H1 (cell line): ENCODE data around the gene RAB30. TPM values are rescaled to one million over a fixed set of nuclear protein-coding genes. Genes with fewer than 3 reads are reported as not detected.

Source experiments
- CTCF ChIA-PET: fragments of 300-600 bp; sonication (Branson Sonifier 250); formaldehyde crosslinking; loops from one replicate; lab custom pipeline; 2021; ENCODE audit not compliant: partially characterized antibody; lab: Charles Lee
- POLR2A ChIA-PET: fragments of 300-600 bp; sonication (Branson Sonifier 250); formaldehyde crosslinking; loops from one replicate; lab custom pipeline; 2021; ENCODE audit warnings: inconsistent platforms; ENCODE audit not compliant: partially characterized antibody; lab: Charles Lee
- DNase-seq, 2 experiments: peaks; one replicate each; pipeline versions ENCODE4 v3.0.0 to v3.0.0-alpha.2; 2010 to 2022; ENCODE audit warnings: low spot score in 2 of 2, low read depth in 1 of 2, mixed read lengths in 1 of 2
- FAIRE-seq: peaks from 2 replicates; lab custom pipeline; 2011; peaks lifted over from hg19 to GRCh38; lab: Jason Lieb, UNC
- H2AFZ ChIP-seq: 2 replicates; pipeline ENCODE4 v1.8.1; 2012; ENCODE audit warnings: low read length, inconsistent platforms
- H2AK5ac ChIP-seq: 2 replicates; pipeline ENCODE4 v1.6.1; 2013; ENCODE audit warnings: low read depth, low read length
- H2BK120ac ChIP-seq: replicated peaks from 2 replicates; pipeline ENCODE3; 2013; ENCODE audit warnings: low read depth, low read length, inconsistent platforms
- H2BK12ac ChIP-seq: 2 replicates; pipeline ENCODE4 v1.6.1; 2013; ENCODE audit warnings: low read depth, low read length
- H2BK15ac ChIP-seq: 2 replicates; pipeline ENCODE4 v1.6.1; 2013; ENCODE audit warnings: low read length
- H2BK20ac ChIP-seq: 2 replicates; pipeline ENCODE4 v1.6.1; 2013; ENCODE audit warnings: low read length
- H2BK5ac ChIP-seq: 2 replicates; pipeline ENCODE4 v1.6.1; 2013; ENCODE audit warnings: low read depth, low read length
- H3K14ac ChIP-seq: 2 replicates; pipeline ENCODE4 v1.6.1; 2013; ENCODE audit warnings: inconsistent platforms; ENCODE audit not compliant: insufficient read length
- H3K18ac ChIP-seq: 2 replicates; pipeline ENCODE4 v1.6.1; 2013; ENCODE audit warnings: low read length; ENCODE audit errors: extremely low read depth
- H3K23ac ChIP-seq: 2 replicates; pipeline ENCODE4 v1.6.1; 2013; ENCODE audit warnings: inconsistent platforms; ENCODE audit not compliant: insufficient read length
- H3K23me2 ChIP-seq: 2 replicates; pipeline ENCODE4 v1.6.1; 2013; ENCODE audit warnings: low read depth, low read length
- H3K27ac ChIP-seq: 2 replicates; pipeline ENCODE4 v1.6.1; 2011; ENCODE audit warnings: low read depth, low read length, inconsistent platforms
- H3K27me3 ChIP-seq, 4 experiments: replicated peaks in 1 of 4; 1 replicate in 1 of 4; 2 replicates in 3 of 4; pipeline versions ENCODE4 v1.6.1 to v1.8.1; 2011 to 2013; ENCODE audit warnings: low read length in 3 of 4, mild to moderate bottlenecking in 3 of 4, inconsistent platforms in 2 of 4, mixed read lengths in 2 of 4, moderate library complexity in 1 of 4; ENCODE audit not compliant: control insufficient read depth in 3 of 4, insufficient read depth in 3 of 4; ENCODE audit errors: extremely low read depth in 1 of 4
- H3K36me3 ChIP-seq, 4 experiments: 2 replicates each; pipeline versions ENCODE4 v1.6.1 to v1.8.1; 2011 to 2013; ENCODE audit warnings: mild to moderate bottlenecking in 4 of 4, low read length in 3 of 4, moderate library complexity in 2 of 4, control low read depth in 1 of 4, inconsistent platforms in 1 of 4; ENCODE audit not compliant: insufficient read depth in 4 of 4, control insufficient read depth in 2 of 4
- H3K4ac ChIP-seq: replicated peaks from 2 replicates; pipeline ENCODE3; 2013; ENCODE audit warnings: low read length, low read depth, mixed read lengths, inconsistent platforms; ENCODE audit not compliant: insufficient read length
- H3K4me1 ChIP-seq, 4 experiments: replicated peaks in 1 of 4; 1 replicate in 1 of 4; 2 replicates in 3 of 4; pipeline versions ENCODE4 v1.6.1 to v1.8.1; 2011 to 2013; ENCODE audit warnings: low read length in 3 of 4, inconsistent platforms in 2 of 4, mixed read lengths in 1 of 4; ENCODE audit not compliant: insufficient read depth in 4 of 4, control insufficient read depth in 3 of 4
- H3K4me2 ChIP-seq, 2 experiments: 2 replicates each; pipeline versions ENCODE4 v1.6.1 to v1.8.1; 2011 to 2013; ENCODE audit warnings: low read depth in 2 of 2, low read length in 2 of 2, control low read depth in 1 of 2, inconsistent platforms in 1 of 2, mild to moderate bottlenecking in 1 of 2; ENCODE audit not compliant: insufficient read depth in 1 of 2
- H3K4me3 ChIP-seq, 4 experiments: fragments of 200-600, 300-600 bp in 1 of 4; sonication (generic), shearing (Covaris generic), sonication (Bioruptor Twin) in 1 of 4; 2 replicates each; pipeline versions ENCODE4 v1.5.1 to v1.8.1; 2011 to 2016; ENCODE audit warnings: low read length in 4 of 4, low read depth in 3 of 4, control low read depth in 2 of 4, inconsistent platforms in 2 of 4, mild to moderate bottlenecking in 2 of 4, mixed read lengths in 1 of 4, moderate library complexity in 1 of 4; ENCODE audit not compliant: insufficient read depth in 2 of 4; ENCODE audit errors: extremely low read depth in 1 of 4
- H3K56ac ChIP-seq: replicated peaks from 2 replicates; pipeline ENCODE3; 2013; ENCODE audit warnings: low read depth, mild to moderate bottlenecking, mixed read lengths, low read length, inconsistent platforms; ENCODE audit not compliant: insufficient read length
- H3K79me1 ChIP-seq: 2 replicates; pipeline ENCODE4 v1.6.1; 2013; ENCODE audit warnings: low read depth, low read length, control low read depth
- H3K79me2 ChIP-seq, 2 experiments: 2 replicates each; pipeline versions ENCODE4 v1.6.1 to v1.8.1; 2012 to 2013; ENCODE audit warnings: low read length in 2 of 2, mild to moderate bottlenecking in 2 of 2, inconsistent platforms in 1 of 2; ENCODE audit not compliant: insufficient read depth in 2 of 2, control insufficient read depth in 1 of 2
- H3K9ac ChIP-seq, 4 experiments: replicated peaks in 1 of 4; 1 replicate in 1 of 4; 2 replicates in 3 of 4; pipeline versions ENCODE4 v1.6.1 to v1.8.1; 2011 to 2013; ENCODE audit warnings: low read depth in 3 of 4, low read length in 3 of 4, control low read depth in 2 of 4, mild to moderate bottlenecking in 2 of 4, moderate library complexity in 2 of 4, inconsistent platforms in 1 of 4; ENCODE audit errors: extremely low read depth in 1 of 4
- H3K9me3 ChIP-seq, 2 experiments: 2 replicates each; pipeline versions ENCODE4 v1.6.1 to v1.8.1; 2012 to 2013; ENCODE audit warnings: mild to moderate bottlenecking in 2 of 2, moderate library complexity in 2 of 2, control low read depth in 1 of 2, inconsistent platforms in 1 of 2, low read depth in 1 of 2, low read length in 1 of 2, mixed read lengths in 1 of 2; ENCODE audit not compliant: insufficient read depth in 2 of 2
- H4K20me1 ChIP-seq, 2 experiments: replicated peaks in 1 of 2; 2 replicates each; pipeline versions ENCODE3 to v1.8.1; 2011 to 2013; ENCODE audit warnings: inconsistent platforms in 2 of 2, low read length in 2 of 2, mild to moderate bottlenecking in 1 of 2; ENCODE audit not compliant: insufficient read depth in 2 of 2, control insufficient read depth in 1 of 2
- H4K5ac ChIP-seq: 2 replicates; pipeline ENCODE4 v1.6.1; 2013; ENCODE audit warnings: low read length, low read depth, mixed read lengths, inconsistent platforms; ENCODE audit not compliant: insufficient read length
- H4K8ac ChIP-seq: 2 replicates; pipeline ENCODE4 v1.8.0; 2013; ENCODE audit warnings: mild to moderate bottlenecking, moderate library complexity, low read length, inconsistent platforms; ENCODE audit not compliant: insufficient read depth; ENCODE audit errors: extremely low read depth
- H4K91ac ChIP-seq: replicated peaks from 2 replicates; pipeline ENCODE3; 2013; ENCODE audit warnings: low read length, mixed read lengths, inconsistent platforms; ENCODE audit not compliant: insufficient read length
- ASH2L ChIP-seq: fragments of 200-600, 300-600 bp; sonication (generic); IDR thresholded peaks from one replicate; pipeline ENCODE4 v1.7.1; 2017; ENCODE audit warnings: low read length
- ATF2 ChIP-seq: IDR thresholded peaks from 2 replicates; pipeline ENCODE4 v1.6.1; 2012; ENCODE audit warnings: low read length, inconsistent platforms
- CEBPB ChIP-seq: IDR thresholded peaks from 2 replicates; pipeline ENCODE4 v1.6.1; 2012; ENCODE audit warnings: low read depth, low read length
- E2F6 ChIP-seq: IDR thresholded peaks from 2 replicates; pipeline ENCODE4 v1.6.1; 2012; ENCODE audit warnings: inconsistent platforms
- GTF2F1 ChIP-seq: IDR thresholded peaks from 2 replicates; pipeline ENCODE4 v1.6.1; 2012; ENCODE audit warnings: low read depth, low read length, improper control_type of control experiment, borderline replicate concordance
- RFX5 ChIP-seq: IDR thresholded peaks from 2 replicates; pipeline ENCODE4 v1.6.1; 2011; ENCODE audit warnings: low read depth, low read length, improper control_type of control experiment, borderline replicate concordance
- SAP30 ChIP-seq: fragments of 300-600 bp; sonication (generic); IDR thresholded peaks from 2 replicates; pipeline ENCODE4 v1.7.1; 2012; ENCODE audit warnings: low read length, moderate library complexity, mild to moderate bottlenecking, inconsistent platforms; ENCODE audit not compliant: insufficient read depth, insufficient replicate concordance
- SIX5 ChIP-seq: IDR thresholded peaks from 2 replicates; pipeline ENCODE4 v1.6.1; 2011; ENCODE audit warnings: mild to moderate bottlenecking, low read depth, low read length
- WGBS, 2 experiments: shearing (Covaris generic) in 1 of 2; methylation state at CpG; one replicate each; pipeline versions ENCODE4 v1.1.6 to v1.1.7; 2013 to 2015; ENCODE audit warnings: low lambda C conversion rate in 2 of 2, mixed read lengths in 2 of 2, inconsistent platforms in 1 of 2, low coverage in 1 of 2, missing lambda C conversion rate in 1 of 2; ENCODE audit not compliant: insufficient replicate concordance in 2 of 2, insufficient coverage in 1 of 2, insufficient read length in 1 of 2; ENCODE audit errors: extremely low coverage in 1 of 2, missing lambda C conversion rate in 1 of 2; 5-methylcytosine and 5-hydroxymethylcytosine counted together
- polyA plus RNA-seq, 7 experiments: library from polyadenylated mRNA; depleted of rRNA in 3 of 7; stranded (reverse) in 5 of 7; unstranded in 2 of 7; fragments of >200 nt in 5 of 7; fragments of 200-250 nt in 2 of 7; gene quantifications; 1 replicate in 5 of 7; 2 replicates in 1 of 7; 4 replicates in 1 of 7; pipeline versions ENCODE4 v1.2.1 to v1.2.3, GENCODE V29; 2011 to 2013; ENCODE audit warnings: missing spikeins in 2 of 7, mixed read lengths in 2 of 7
- total RNA-seq: library from RNA; stranded (reverse); fragmentation: NEBNext Ultra II Directional; extraction: Animal tissue kit (Norgen Biotek cat#: 25700); gene quantifications from 2 replicates; pipeline ENCODE4 v1.2.1, GENCODE V29; 2021

RAB30 gene
- total and polyA plus RNA-seq, 2 of the 8 experiments (the other 6 are each of a cell fraction or from before 2014, with no cell fraction given), result 1.6 to 11.7 TPM

DNA sequence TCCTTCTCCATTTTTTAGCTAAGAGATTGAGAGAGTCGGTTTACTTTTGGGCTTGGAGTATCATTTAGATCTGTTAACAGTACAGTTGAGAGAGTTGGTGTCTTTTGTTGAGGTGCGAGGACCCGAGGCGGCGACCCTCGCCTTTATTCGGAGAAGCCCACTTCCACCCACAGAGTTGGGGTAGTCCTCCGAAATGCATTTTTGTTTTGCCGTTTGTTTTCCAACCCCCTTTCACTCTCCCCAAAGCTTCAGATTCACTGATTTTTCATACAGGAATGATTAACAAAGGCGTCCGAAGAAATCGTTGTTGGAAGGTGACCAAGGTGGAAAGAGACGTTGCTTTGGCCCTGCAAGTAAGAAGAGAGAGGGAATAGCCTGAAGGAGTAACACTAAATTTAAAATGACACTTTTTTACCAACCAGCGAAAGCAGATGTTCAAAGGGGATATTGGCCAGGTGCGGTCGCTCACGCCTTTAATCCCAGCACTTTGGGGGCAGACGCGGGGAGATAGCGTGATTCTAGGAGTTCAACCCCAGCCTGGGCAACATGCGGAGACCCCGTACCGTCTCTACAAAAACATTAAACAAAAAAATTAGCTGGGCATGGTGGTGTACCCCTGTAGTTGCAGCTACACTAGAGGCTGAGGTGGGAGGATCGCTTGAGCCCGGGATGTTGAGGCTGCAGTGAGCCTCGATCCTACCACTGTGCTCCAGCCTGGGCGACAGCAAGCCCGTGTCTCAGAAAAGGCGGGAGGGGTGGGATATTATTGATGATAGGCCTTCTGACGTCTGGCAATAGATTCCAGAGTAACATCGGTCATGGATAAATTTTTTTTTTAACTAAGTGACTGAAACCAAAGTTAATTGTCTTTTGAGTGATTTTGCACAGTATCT, 899 bp upstream of the RAB30 start:
- Histone ChIP-seq H2AK5ac (no peak overlapping the region; the same call in 1 of the 2 replicates), H2BK5ac (peak overlapping the region; percentile 99), H3K27ac (peak overlapping the region; percentile 98), H2AFZ (peak overlapping the region; percentile 86), H2BK20ac (no peak overlapping the region), H3K23ac (no peak overlapping the region), H3K23me2 (peaks cover 13% of the 10 kb centered on the region), H3K79me1 (peaks cover 3% of the 10 kb centered on the region; the same call in 1 of the 2 replicates), H3K4me1 (peaks cover 0 to 17% (median 3%) of the 10 kb centered on the region in 4 experiments; a peak in 4 of 7 replicates), H3K56ac (peak overlapping the region; percentile 37), H3K36me3 (peaks cover 0 to 29% (median 3%) of the 10 kb centered on the region in 4 experiments; a peak in 4 of 8 replicates), H2BK12ac (peak overlapping the region; percentile 99; the same call in 1 of the 2 replicates), H4K5ac (peak overlapping the region; percentile 96), H3K79me2 (peaks cover 3 to 38% of the 10 kb centered on the region in 2 experiments; a peak in 3 of 4 replicates), H4K8ac (peak overlapping the region; percentile 100; the same call in 1 of the 2 replicates), H3K9me3 (no peaks in the 10 kb centered on the region), H2BK15ac (no peak overlapping the region), H3K27me3 (no peaks in the 10 kb centered on the region), H3K9ac (peak overlapping the region; percentile 98 to 100 (median 100)), H3K4me2 (peak overlapping the region; percentile 72 to 99), H3K18ac (no peak overlapping the region; the same call in 1 of the 2 replicates), H4K20me1 (peaks cover 0 to 3% of the 10 kb centered on the region in 2 experiments), H3K4ac (no peak overlapping the region), H3K14ac (no peak overlapping the region), H2BK120ac (no peak overlapping the region), H4K91ac (peak overlapping the region; percentile 93), H3K4me3 (peak overlapping the region; percentile 89 to 99 (median 92))
- 26% methylated on average over 31 of the region's 31 CpGs; no CpG with 5 or more reads in 1 of the 2 experiments for WGBS, 2 experiments
- FAIRE-seq (no peak), DNase-seq (no peak)
- ChIA-PET POLR2A (interaction anchor here (0.7 to 7.9 kb wide), 9 partner anchors 8 to 171 kb away, joined by 3 to 60 read pairs (median 6); partner anchors contain the start of genes DDIAS and PCF11), CTCF (interaction anchor here (1.1 kb wide), 1 partner anchor 164 kb away, joined by 3 read pairs; no protein-coding TSS in a partner anchor)
- no peak for TF ChIP-seq SIX5
- TF ChIP-seq E2F6, result peak; percentile 64; the same call in 1 of the 2 replicates
- no peak for TF ChIP-seq CEBPB
- no peak for TF ChIP-seq RFX5
- 0 out of 2 replicates have a peak, but pooled peaks have one; percentile 7 for TF ChIP-seq GTF2F1
- TF ChIP-seq ATF2, result no peak
- no peak for TF ChIP-seq ASH2L
- TF ChIP-seq SAP30, result no peak
